Hippocampal formation (tissue), 2 donors: ENCODE data around the gene PCDH9.

Source experiments
- DNase-seq, 2 donors: peaks; one replicate each; lab custom pipeline; 2025; lab: John Stamatoyannopoulos, UW

Gene PCDH9

DNA sequence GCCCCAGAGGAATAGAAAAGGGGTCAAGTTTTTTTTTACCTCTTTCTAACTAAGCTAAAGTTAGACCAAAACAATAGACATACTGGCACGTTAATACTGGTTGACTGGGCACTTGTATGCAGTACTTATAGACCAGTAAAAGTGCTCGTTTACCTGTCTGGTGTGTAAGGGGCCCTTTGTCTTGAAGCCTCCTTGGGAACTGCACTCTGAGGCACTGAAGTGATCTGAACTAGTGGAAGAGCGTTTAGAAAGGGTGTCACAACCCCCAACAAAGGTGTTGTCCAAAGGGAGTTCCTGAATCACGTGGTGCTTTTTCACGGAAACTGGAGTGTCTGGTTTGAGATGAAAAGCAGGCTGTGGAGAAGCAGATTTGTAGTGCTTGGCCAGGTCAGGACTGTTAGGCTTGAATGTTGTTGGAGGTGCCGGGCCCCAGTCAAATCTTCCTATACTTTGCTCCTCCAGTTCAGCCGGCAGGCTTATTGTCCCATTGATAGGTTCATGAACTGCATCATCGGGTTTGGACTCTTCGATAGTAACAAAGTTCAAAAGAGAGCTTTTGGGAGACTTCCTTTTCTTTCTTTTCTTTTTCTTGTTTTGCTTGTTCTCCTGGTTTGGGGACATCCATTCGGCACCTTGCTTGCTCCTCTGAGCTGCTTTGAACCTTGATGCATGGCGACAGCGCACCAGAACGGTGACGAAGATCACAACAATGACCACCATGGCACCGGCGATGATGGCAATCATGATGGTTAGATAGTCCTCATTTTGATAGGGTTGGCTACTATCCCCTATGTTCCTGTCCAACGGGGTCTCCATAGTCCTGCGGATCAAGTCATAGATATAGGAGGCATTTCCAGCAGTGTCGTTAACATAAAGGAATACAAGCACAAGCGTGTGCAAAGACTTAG is 4.6 kb downstream of the PCDH9 start:
- DNase-seq, result no peak

GRCh38 chr13:67224148-67224846 is 5.8 kb downstream of the PCDH9 start:
- DNase-seq, result peak; percentile 71 to 91

DNA sequence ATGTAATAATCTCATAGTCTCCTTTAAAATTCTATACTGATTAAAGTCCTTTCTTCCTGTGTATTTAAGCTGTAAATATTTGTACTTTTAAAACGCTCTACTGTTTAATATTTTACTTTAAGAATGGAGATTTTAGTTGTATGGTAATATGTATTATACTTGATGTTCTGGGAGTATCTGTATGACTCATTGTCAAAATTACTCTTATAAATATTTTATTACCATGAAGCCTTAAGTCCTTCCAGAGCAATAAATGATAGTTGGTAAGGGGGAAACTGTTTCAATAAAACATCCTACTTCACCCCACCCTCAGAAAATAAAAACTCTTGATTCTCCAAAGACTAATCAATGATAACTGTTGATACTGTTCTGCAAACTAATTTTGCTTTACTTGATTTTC is 6.4 kb downstream of the PCDH9 start:
- no peak for DNase-seq

DNA sequence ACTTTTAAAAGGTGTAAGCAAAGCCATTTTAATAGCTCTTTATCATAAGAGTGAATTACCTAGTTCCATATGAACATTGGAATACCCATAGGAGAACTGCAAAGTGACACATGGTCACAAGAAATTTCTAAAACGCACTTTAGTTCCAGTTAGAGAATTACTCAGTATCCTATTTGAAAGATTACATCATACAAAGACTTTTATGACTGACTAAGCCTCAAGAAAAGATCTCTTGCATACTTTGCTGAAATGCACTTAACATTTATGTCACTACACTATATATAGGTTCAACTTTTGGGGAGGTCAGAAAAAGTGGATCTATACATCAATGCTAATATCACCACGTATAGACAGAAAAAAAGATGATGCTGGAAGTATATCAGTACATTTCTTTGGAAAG is 7.1 kb downstream of the PCDH9 start:
- DNase-seq, result no peak

GRCh38 chr13:67221630-67222226 is 8.4 kb downstream of the PCDH9 start:
- no peak for DNase-seq

DNA sequence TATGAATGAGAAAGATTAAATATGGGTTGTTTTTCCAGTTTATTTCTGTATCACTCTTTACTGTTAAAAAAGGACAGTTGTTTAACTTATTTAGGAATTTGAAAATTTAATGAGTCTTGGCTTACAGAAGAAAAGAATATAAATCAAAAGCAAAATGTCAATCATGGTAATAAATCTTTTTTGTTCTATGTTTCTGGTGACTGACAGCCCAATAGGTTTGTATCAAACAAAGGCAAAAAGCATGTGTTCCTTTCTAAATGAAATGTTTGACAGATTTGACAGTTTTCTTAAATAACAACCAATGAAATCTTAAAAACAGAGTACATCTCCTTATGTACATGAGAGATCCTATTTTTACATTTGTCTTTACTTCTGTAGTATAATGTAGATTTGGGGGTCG is 11.0 kb downstream of the PCDH9 start:
- no peak for DNase-seq

GRCh38 chr13:67217880-67218279 is 12.3 kb downstream of the PCDH9 start:
- DNase-seq, result no peak

- DNase-seq, result no peak
Observed at GRCh38 chr13:67216864-67217263, 13.3 kb downstream of the PCDH9 start.

DNA sequence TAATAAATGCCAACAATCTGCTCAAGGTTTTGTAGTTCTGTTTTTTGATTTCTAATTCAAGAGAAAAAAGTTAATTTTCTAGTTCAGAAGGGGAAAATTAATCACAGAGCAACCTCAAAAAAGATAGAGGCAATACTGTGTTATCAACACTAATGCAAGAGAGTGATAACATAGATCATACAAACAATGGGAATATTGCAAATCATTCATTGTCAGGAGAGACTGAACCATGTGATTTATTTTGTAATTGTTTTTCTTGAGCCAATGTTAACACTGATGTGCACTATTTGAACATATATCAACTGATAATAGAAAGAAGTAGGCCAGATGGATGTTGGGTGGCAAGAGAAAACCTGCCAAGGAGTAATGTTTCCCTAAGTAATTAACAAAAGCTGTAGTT is 19.9 kb downstream of the PCDH9 start:
- no peak for DNase-seq

- DNase-seq, result no peak
Observed at GRCh38 chr13:67208552-67208951, 21.6 kb downstream of the PCDH9 start.

DNA sequence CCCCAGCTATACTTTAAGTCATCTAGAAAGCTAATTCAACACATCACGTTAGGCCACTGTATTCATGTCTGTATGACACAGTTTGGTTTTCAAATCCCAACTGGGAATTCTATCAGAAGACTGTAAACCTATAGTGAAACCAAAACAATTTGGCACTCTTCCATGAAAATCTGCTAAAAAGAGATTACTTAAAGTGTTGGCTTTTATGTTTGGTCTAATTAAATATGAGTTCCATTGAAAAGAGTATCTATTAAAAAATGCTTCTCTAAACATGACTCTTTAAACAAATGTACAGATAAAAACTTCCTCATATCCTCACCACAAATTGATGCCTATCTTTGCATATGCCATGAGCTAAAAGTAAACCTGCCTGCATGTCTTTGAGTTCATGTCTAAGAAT is 25.4 kb downstream of the PCDH9 start:
- DNase-seq, result no peak

- no peak for DNase-seq
Observed at GRCh38 chr13:67200605-67201004, 29.5 kb downstream of the PCDH9 start.

DNA sequence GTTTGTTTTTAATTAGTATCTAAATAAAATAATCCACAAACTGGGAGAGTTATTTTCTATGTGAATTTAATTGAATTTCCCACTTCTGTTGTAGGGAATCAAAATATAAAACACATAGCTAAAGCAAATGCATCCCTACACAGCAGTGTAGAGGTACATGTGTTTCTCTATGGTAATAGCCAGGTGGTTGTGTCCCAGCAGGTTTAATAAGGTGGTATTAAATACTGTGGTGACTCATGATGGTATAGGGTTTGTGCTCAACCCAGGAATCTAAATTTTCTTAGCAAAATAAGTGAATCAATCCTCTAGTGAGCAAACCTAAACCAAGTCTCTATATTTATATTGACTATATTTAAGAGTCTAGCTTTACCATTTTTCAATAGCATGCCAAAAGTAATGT is 30.0 kb downstream of the PCDH9 start:
- no peak for DNase-seq

GRCh38 chr13:67197704-67198103 is 32.4 kb downstream of the PCDH9 start:
- no peak for DNase-seq

DNA sequence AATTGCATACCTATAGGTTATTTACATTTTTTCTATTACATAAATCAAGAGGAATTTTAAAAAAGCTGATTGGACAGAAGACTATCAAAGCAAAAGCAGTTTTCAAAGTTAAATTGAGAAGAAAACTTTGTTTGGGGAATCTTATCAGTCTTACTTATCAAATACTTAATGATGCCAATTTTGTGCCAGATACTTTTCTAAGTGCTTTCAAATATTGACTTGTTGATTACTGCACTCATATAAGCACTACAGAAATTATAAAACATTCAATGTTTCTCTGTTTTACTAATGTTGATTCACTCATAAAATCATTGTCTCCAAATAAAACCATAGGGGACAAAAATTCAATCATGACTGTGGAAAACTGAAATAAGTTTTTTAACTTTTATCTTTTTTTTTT is 36.2 kb downstream of the PCDH9 start:
- DNase-seq, result no peak

DNA sequence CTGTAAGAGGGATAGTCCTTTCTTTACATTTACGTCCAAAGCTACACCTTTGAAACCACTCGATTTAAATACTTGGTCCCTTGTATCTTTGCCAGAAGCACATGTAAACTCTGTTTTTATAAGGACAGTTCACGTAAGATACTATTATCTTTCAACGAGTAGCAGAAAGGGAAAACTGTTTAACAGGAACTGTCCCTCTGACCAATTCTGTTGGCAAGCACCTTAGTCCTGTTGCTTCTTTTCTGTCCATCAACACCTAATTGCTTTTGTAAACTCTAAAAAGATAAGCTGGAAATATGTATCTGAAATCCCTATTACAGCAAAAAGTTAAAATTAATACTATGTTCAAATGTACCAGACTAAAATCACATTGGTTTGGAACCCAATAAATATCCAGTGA is 37.4 kb downstream of the PCDH9 start:
- no peak for DNase-seq

DNA sequence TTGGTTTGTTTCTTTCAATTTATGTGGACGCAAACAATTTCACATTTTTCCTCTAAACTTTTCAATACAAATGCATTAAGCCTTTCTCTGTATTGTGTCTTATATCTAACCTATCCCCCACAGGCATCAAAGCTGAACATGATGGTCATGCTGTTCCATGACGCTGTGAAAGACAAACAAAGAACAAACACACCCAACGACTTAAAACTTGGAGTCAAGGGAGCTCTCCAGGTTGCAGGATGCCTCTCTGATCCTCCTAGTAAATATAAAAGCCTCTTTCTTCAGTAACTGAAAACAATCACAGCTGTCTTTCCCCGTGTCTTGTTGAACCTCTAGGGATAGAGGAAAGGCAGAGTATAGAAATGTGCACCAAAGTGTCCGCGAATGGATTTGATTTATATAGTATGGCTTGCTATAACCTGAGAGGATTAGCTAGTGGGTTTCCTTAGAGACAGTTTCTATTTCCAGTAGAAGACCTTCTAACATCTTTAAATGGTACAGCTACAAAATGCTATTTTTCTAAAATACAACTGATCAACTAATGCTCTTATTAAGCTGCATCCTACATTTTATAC is 43.1 kb downstream of the PCDH9 start:
- no peak for DNase-seq

DNA sequence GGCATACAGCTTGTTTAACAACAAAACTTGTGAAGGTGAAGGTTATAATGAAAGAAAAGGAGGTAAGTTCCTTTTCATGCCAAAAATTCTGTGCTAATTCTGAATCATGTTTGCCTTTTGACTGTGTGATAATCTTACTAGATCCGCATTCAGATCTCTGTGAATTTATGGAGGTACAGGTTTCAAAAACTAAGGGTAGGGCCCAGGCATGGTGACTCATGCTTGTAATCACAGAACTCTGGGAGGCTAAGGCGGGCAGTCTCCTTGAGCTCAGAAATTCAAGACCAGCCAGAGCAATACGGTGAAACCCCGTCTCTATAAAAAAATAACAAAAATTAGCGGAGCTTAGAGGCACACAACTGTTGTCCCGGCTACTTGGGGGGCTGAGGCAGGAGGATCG is 45.9 kb downstream of the PCDH9 start:
- no peak for DNase-seq

DNA sequence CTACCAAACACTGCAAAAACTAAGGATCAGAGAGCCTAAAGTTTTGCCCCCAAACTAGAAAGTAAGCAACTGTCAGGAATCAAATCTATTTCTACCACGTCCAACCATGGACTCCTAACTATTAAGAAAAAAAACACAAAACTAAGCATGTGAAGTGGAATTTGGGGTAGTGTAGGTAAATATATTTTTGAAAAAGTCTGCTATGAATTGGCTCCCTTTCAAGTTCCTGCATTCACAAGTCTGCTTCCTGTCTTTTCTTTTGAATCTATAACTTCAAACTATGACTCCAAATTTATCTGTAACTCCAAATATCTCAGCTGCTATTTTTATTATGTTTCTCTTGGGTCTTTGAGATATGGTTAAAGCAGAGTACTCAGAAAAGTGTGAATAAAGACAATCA is 47.0 kb downstream of the PCDH9 start:
- no peak for DNase-seq

DNA sequence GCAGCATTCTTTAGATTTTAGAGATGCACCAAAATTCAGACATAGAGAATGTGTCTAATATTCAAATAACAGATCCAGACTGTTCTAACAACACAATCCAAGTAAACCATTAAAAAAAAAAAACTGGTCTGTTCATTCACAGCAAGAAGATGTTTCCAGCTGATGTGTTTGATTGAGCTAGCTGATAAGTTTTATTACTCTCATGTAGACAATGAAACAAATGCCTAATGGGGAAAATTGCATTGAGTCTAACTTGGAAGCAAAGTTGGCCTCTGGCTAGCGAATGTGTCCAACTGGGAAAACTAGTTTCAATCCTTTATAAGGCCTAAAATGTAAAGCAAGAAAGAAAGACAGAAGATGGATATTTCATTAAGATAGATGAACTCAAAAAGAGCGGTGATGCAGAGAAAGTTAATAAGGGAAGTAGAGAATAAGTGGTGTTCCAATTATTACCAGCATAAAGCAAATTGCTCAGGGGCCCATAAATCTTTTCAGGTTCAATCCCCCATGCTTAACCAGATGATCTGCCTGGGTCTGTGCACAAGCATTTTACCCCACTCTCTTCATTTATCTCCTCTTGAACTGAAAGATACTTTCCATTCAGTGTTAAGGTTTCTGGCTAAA is 54.2 kb downstream of the PCDH9 start:
- no peak for DNase-seq

DNA sequence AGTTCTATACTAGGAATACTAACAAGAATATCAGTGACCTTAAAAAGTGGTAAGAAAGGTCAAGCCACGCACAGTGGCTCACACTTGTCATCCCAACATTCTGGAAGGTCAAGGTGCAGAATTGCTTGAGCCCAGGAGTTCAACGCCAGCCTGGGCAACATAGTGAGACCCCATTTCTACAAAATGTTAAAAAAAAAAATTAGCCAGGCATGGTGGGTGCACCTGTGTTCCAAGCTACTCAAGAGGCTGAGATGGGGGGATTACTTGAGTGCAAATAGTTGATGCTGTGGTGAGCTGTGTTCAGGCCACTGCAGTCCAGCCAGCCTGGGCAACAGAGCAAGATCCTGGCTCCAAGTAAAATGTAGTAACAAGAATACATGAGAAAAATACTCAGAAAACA is 61.8 kb downstream of the PCDH9 start:
- DNase-seq, result no peak

- DNase-seq, result no peak
Observed at GRCh38 chr13:67167420-67167819, 62.7 kb downstream of the PCDH9 start.
